Measurements from ENCODE around the gene CBX2. TPM values are rescaled to one million over a fixed set of nuclear protein-coding genes. Genes with fewer than 3 reads are reported as not detected.

Gene CBX2
- total RNA-seq, 1 donor from 2014 or later: 4.6 TPM

GRCh38 chr17:79790805-79791734 is 13.1 kb downstream of the CBX2 start:
- H3K27ac ChIP-seq: no peak overlapping the region
- DNase-seq (ENCODE audit: low spot score in 2 of 2): no peak

GRCh38 chr17:79791735-79792161 is 13.8 kb downstream of the CBX2 start:
- Histone ChIP-seq H3K4me3 (no peak overlapping the region), H3K27me3 (peaks cover 46% of the 10 kb centered on the region), H3K36me3 (no peaks in the 10 kb centered on the region), H3K27ac (no peak overlapping the region), H3K4me1 (peaks cover 7 to 15% of the 10 kb centered on the region in 2 donors), H3K9me3 (no peaks in the 10 kb centered on the region)
- intact Hi-C loops (cut with DNase I): loop anchor here (2.0 kb wide), 1 partner anchor 199 kb away; no protein-coding TSS in a partner anchor
- no peak for DNase-seq (ENCODE audit: low spot score in 2 of 2)
- no peak for TF ChIP-seq CTCF (IDR thresholded peaks at IDR 0.05)

More at GRCh38 chr17:79790805-79791734, 13.1 kb downstream of the CBX2 start:
- no peak for TF ChIP-seq CTCF (IDR thresholded peaks at IDR 0.05)
- Histone ChIP-seq H3K9me3 (no peaks in the 10 kb centered on the region), H3K27me3 (peaks cover 46% of the 10 kb centered on the region), H3K4me3 (no peak overlapping the region), H3K4me1 (peaks cover 4 to 15% of the 10 kb centered on the region in 2 donors), H3K36me3 (no peaks in the 10 kb centered on the region)
- intact Hi-C loops (cut with DNase I): loop anchor here (2.0 kb wide), 1 partner anchor 200 kb away; no protein-coding TSS in a partner anchor

GRCh38 chr17:79792341-79792871 is 14.5 kb downstream of the CBX2 start:
- no peak for DNase-seq (ENCODE audit: low spot score in 2 of 2)
- no peak overlapping the region for H3K27ac ChIP-seq
- H3K9me3 ChIP-seq: no peaks in the 10 kb centered on the region
- H3K27me3 ChIP-seq: peaks cover 46% of the 10 kb centered on the region
- H3K4me1 ChIP-seq: peaks cover 7 to 15% of the 10 kb centered on the region in 2 donors
- intact Hi-C loops (cut with DNase I): no loop called here
- H3K36me3 ChIP-seq: no peaks in the 10 kb centered on the region
- TF ChIP-seq CTCF (IDR thresholded peaks at IDR 0.05): no peak
- peak overlapping the region; percentile 25 to 55 for H3K4me3 ChIP-seq

GRCh38 chr17:79792984-79793923 is 15.3 kb downstream of the CBX2 start:
- intact Hi-C loops (cut with DNase I): no loop called here
- no peaks in the 10 kb centered on the region for H3K9me3 ChIP-seq
- peaks cover 51% of the 10 kb centered on the region for H3K27me3 ChIP-seq
- no peaks in the 10 kb centered on the region for H3K36me3 ChIP-seq
- no peak for TF ChIP-seq CTCF (IDR thresholded peaks at IDR 0.05)
- peaks cover 13 to 21% of the 10 kb centered on the region in 2 donors for H3K4me1 ChIP-seq
- no peak for DNase-seq (ENCODE audit: low spot score in 2 of 2)
- no peak overlapping the region for H3K27ac ChIP-seq
- H3K4me3 ChIP-seq: peak overlapping the region; percentile 25 to 55

GRCh38 chr17:79793924-79794304 is 16.0 kb downstream of the CBX2 start:
- Histone ChIP-seq H3K4me3 (peak overlapping the region in 1 of 2 donors; percentile 55), H3K9me3 (no peaks in the 10 kb centered on the region), H3K4me1 (peaks cover 19 to 28% of the 10 kb centered on the region in 2 donors), H3K27ac (no peak overlapping the region), H3K36me3 (no peaks in the 10 kb centered on the region), H3K27me3 (peaks cover 53% of the 10 kb centered on the region)
- TF ChIP-seq CTCF (IDR thresholded peaks at IDR 0.05): no peak
- intact Hi-C loops (cut with DNase I): no loop called here
- no peak for DNase-seq (ENCODE audit: low spot score in 2 of 2)

Data from ascending aorta (tissue), 2 donors.